A673 (cell line): Measurements from ENCODE around the gene CATSPER4.

Source experiments
- CTCF ChIP-seq: fragments of 300-800, 200-600 bp; sonication (generic); conservative IDR thresholded peaks from 2 replicates; pipeline ENCODE4 v1.5.1; 2017; ENCODE audit warnings: low read depth, mild to moderate bottlenecking, antibody characterized with exemption, low read length, moderate library complexity, mixed read lengths
- EZH2 ChIP-seq: fragments of 200-600 bp; sonication (generic); IDR thresholded peaks from 2 replicates; pipeline ENCODE4 v1.6.1; 2017; ENCODE audit warnings: borderline replicate concordance, low read depth, mild to moderate bottlenecking, mixed read lengths, antibody characterized with exemption, low read length; ENCODE audit not compliant: poor library complexity, severe bottlenecking

- no peak for TF ChIP-seq CTCF
- TF ChIP-seq EZH2, result no peak
Measured at GRCh38 chr1:26220199-26220912, 30.0 kb downstream of the CATSPER4 start.
